Measurements from ENCODE around the gene HVCN1. TPM values are rescaled to one million over a fixed set of nuclear protein-coding genes. Genes with fewer than 3 reads are reported as not detected.
A peak's percentile ranks its signal among the peaks of the same experiment; 100 is the strongest.

Gene HVCN1
- total RNA-seq, 2 donors from 2014 or later: 1.5 to 2.1 TPM

- no peaks in the 10 kb centered on the region for H3K27me3 ChIP-seq
- no peaks in the 10 kb centered on the region for H3K4me1 ChIP-seq
- intact Hi-C loops (cut with DNase I): no loop called here
- H3K9me3 ChIP-seq: no peaks in the 10 kb centered on the region
- no peaks in the 10 kb centered on the region for H3K36me3 ChIP-seq
- no peak for TF ChIP-seq CTCF (IDR thresholded peaks at IDR 0.05)
- H3K27ac ChIP-seq: no peak overlapping the region
- no peak overlapping the region for H3K4me3 ChIP-seq
- H3K9ac ChIP-seq (ENCODE audit: low read depth in 2 of 2, low read length in 2 of 2): no peak overlapping the region
- DNase-seq: no peak
Measured at GRCh38 chr12:110667671-110668070, 21.2 kb downstream of the HVCN1 start.

GRCh38 chr12:110666892-110667291, 22.0 kb downstream of the HVCN1 start:
- no peak overlapping the region for H3K9ac ChIP-seq (ENCODE audit: low read depth in 2 of 2, low read length in 2 of 2)
- no peaks in the 10 kb centered on the region for H3K4me1 ChIP-seq
- H3K27ac ChIP-seq: no peak overlapping the region
- no peak for TF ChIP-seq CTCF (IDR thresholded peaks at IDR 0.05)
- intact Hi-C loops (cut with DNase I): no loop called here
- H3K4me3 ChIP-seq: no peak overlapping the region
- no peak for DNase-seq
- H3K9me3 ChIP-seq: no peaks in the 10 kb centered on the region
- H3K36me3 ChIP-seq: no peaks in the 10 kb centered on the region
- no peaks in the 10 kb centered on the region for H3K27me3 ChIP-seq

- Histone ChIP-seq H3K27me3 (no peaks in the 10 kb centered on the region), H3K4me3 (no peak overlapping the region), H3K27ac (no peak overlapping the region), H3K4me1 (no peaks in the 10 kb centered on the region), H3K9ac (ENCODE audit: low read depth in 2 of 2, low read length in 2 of 2) (no peak overlapping the region), H3K9me3 (no peaks in the 10 kb centered on the region), H3K36me3 (no peaks in the 10 kb centered on the region)
- peak; percentile 29 for DNase-seq
- intact Hi-C loops (cut with DNase I): no loop called here
- no peak for TF ChIP-seq CTCF (IDR thresholded peaks at IDR 0.05)
Measured at GRCh38 chr12:110661337-110661972, 27.5 kb downstream of the HVCN1 start.

- Histone ChIP-seq H3K9ac (ENCODE audit: low read depth in 2 of 2, low read length in 2 of 2) (no peak overlapping the region), H3K27me3 (no peaks in the 10 kb centered on the region), H3K4me1 (no peaks in the 10 kb centered on the region), H3K4me3 (no peak overlapping the region), H3K36me3 (no peaks in the 10 kb centered on the region), H3K9me3 (no peaks in the 10 kb centered on the region), H3K27ac (no peak overlapping the region)
- intact Hi-C loops (cut with DNase I): no loop called here
- no peak for TF ChIP-seq CTCF (IDR thresholded peaks at IDR 0.05)
- DNase-seq: no peak
Measured at GRCh38 chr12:110658878-110659277, 30.0 kb downstream of the HVCN1 start.

GRCh38 chr12:110658242-110658641, 30.7 kb downstream of the HVCN1 start:
- Histone ChIP-seq H3K27me3 (no peaks in the 10 kb centered on the region), H3K4me1 (no peaks in the 10 kb centered on the region), H3K9me3 (no peaks in the 10 kb centered on the region), H3K9ac (ENCODE audit: low read depth in 2 of 2, low read length in 2 of 2) (no peak overlapping the region), H3K4me3 (no peak overlapping the region), H3K27ac (no peak overlapping the region), H3K36me3 (no peaks in the 10 kb centered on the region)
- TF ChIP-seq CTCF (IDR thresholded peaks at IDR 0.05): no peak
- intact Hi-C loops (cut with DNase I): no loop called here
- no peak for DNase-seq

All from colonic mucosa (tissue), 4 donors.